Vagina (tissue), 2 donors: Measurements from ENCODE around the gene SLC39A1. TPM values are rescaled to one million over a fixed set of nuclear protein-coding genes. Genes with fewer than 3 reads are reported as not detected.

ENCODE experiments used
- DNase-seq, 2 donors: peaks; one replicate each; pipeline ENCODE4 v3.0.0-alpha.2; 2017; ENCODE audit errors: extremely low spot score in 2 of 2
- H3K27ac ChIP-seq: fragments of 200-600 bp; sonication (generic); one replicate; pipeline ENCODE4 v1.5.1; 2019
- H3K27me3 ChIP-seq: fragments of 200-600 bp; sonication (generic); one replicate; pipeline ENCODE4 v1.5.1; 2019
- H3K36me3 ChIP-seq, 2 donors: fragments of 200-600 bp; sonication (generic); one replicate each; pipeline ENCODE4 v1.5.1; 2017 to 2019
- H3K4me1 ChIP-seq: fragments of 200-600 bp; sonication (generic); one replicate; pipeline ENCODE4 v1.5.1; 2019
- H3K4me3 ChIP-seq, 2 donors: fragments of 200-600 bp; sonication (generic); 1 replicate in 1 of 2; 2 replicates in 1 of 2; pipeline ENCODE4 v1.5.1; 2016 to 2019
- H3K9me3 ChIP-seq: fragments of 200-600 bp; sonication (generic); one replicate; pipeline ENCODE4 v1.5.1; 2019
- POLR2A ChIP-seq, 2 donors: fragments of 450-650 bp; IDR thresholded peaks; one replicate each; pipeline ENCODE4 v1.6.1; 2017; ENCODE audit warnings: antibody characterized with exemption in 2 of 2, mild to moderate bottlenecking in 2 of 2, moderate library complexity in 2 of 2
- POLR2AphosphoS5 ChIP-seq, 2 donors: sonication (generic); formaldehyde crosslinking; IDR thresholded peaks; one replicate each; pipeline ENCODE4 v1.9.0; 2017; ENCODE audit warnings: antibody characterized with exemption in 2 of 2, mild to moderate bottlenecking in 2 of 2, low read depth in 1 of 2; ENCODE audit not compliant: insufficient read depth in 1 of 2
- intact Hi-C: fragments of 100-400 bp; cut with DNase I; formaldehyde crosslinking; loops from one replicate; pipeline ENCODE4 v1.15.1; 2023
- total RNA-seq: library from RNA; depleted of rRNA; stranded (reverse); fragments of >200 nt; gene quantifications from one replicate; pipeline ENCODE4 v1.2.3, GENCODE V29; 2016
- TF ChIP-seq, protein P1 (sequence below), 3 experiments: fragments of 450-650 bp in 2 of 3; fragments of 200-600 bp in 1 of 3; sonication (generic) in 1 of 3; IDR thresholded peaks; one replicate each; pipeline ENCODE4 v1.5.1; 2017 to 2019; ENCODE audit warnings: antibody characterized with exemption in 3 of 3, mild to moderate bottlenecking in 2 of 3, moderate library complexity in 2 of 3

The SLC39A1 gene
- total RNA-seq, 1 donor from 2014 or later, result 77.8 TPM

GRCh38 chr1:153933955-153934354 is 29.4 kb downstream of the SLC39A1 start:
- H3K9me3 ChIP-seq, result no peaks in the 10 kb centered on the region
- no peak overlapping the region for H3K4me3 ChIP-seq
- TF ChIP-seq, protein P1, sequence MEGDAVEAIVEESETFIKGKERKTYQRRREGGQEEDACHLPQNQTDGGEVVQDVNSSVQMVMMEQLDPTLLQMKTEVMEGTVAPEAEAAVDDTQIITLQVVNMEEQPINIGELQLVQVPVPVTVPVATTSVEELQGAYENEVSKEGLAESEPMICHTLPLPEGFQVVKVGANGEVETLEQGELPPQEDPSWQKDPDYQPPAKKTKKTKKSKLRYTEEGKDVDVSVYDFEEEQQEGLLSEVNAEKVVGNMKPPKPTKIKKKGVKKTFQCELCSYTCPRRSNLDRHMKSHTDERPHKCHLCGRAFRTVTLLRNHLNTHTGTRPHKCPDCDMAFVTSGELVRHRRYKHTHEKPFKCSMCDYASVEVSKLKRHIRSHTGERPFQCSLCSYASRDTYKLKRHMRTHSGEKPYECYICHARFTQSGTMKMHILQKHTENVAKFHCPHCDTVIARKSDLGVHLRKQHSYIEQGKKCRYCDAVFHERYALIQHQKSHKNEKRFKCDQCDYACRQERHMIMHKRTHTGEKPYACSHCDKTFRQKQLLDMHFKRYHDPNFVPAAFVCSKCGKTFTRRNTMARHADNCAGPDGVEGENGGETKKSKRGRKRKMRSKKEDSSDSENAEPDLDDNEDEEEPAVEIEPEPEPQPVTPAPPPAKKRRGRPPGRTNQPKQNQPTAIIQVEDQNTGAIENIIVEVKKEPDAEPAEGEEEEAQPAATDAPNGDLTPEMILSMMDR (IDR thresholded peaks at IDR 0.05), result no peak
- TF ChIP-seq POLR2A (IDR thresholded peaks at IDR 0.05) (no peak), POLR2AphosphoS5 (IDR thresholded peaks at IDR 0.05; ENCODE audit: insufficient read depth in 1 of 2, low read depth in 1 of 2) (no peak)
- peaks cover 0 to 64% of the 10 kb centered on the region in 2 donors for H3K36me3 ChIP-seq
- no peak for DNase-seq
- intact Hi-C loops, result no loop called here
- no peak overlapping the region for H3K27ac ChIP-seq
- H3K4me1 ChIP-seq, result no peaks in the 10 kb centered on the region
- H3K27me3 ChIP-seq, result no peaks in the 10 kb centered on the region

DNA sequence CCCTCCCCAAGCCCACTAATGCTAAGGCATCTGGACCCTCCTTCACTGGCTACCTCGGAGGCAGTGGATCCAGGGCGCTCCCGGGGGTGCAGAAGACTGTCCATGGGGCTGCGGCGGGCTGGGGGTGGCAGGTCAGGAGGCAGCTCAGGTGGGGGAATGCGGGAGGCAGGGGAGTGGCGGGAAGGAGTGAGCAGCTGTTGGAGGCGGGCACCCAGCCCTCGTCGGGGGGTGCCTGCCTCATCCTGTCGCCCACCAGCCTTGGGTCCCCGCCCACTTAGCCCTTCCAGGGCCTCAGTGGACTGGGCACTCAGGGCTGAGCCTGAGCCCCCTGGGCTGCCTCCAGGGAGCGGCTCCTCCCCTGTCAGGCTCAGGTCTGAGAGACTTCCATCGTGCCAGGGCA is 29.9 kb downstream of the SLC39A1 start:
- Histone ChIP-seq H3K27ac (no peak overlapping the region), H3K4me1 (no peaks in the 10 kb centered on the region), H3K36me3 (peaks cover 0 to 64% of the 10 kb centered on the region in 2 donors), H3K27me3 (no peaks in the 10 kb centered on the region), H3K9me3 (no peaks in the 10 kb centered on the region), H3K4me3 (no peak overlapping the region)
- TF ChIP-seq POLR2A (IDR thresholded peaks at IDR 0.05), result no peak
- no peak for TF ChIP-seq POLR2AphosphoS5 (IDR thresholded peaks at IDR 0.05; ENCODE audit: insufficient read depth in 1 of 2, low read depth in 1 of 2)
- TF ChIP-seq, protein P1 (IDR thresholded peaks at IDR 0.05), result no peak
- DNase-seq, result no peak
- intact Hi-C loops, result no loop called here

- no peak for DNase-seq
- TF ChIP-seq POLR2AphosphoS5 (IDR thresholded peaks at IDR 0.05; ENCODE audit: insufficient read depth in 1 of 2, low read depth in 1 of 2), result no peak
- TF ChIP-seq, protein P1 (IDR thresholded peaks at IDR 0.05), result no peak
- TF ChIP-seq POLR2A (IDR thresholded peaks at IDR 0.05), result no peak
- H3K4me3 ChIP-seq, result no peak overlapping the region
- intact Hi-C loops, result no loop called here
- H3K27ac ChIP-seq, result no peak overlapping the region
- peaks cover 0 to 60% of the 10 kb centered on the region in 2 donors for H3K36me3 ChIP-seq
- no peaks in the 10 kb centered on the region for H3K9me3 ChIP-seq
- H3K4me1 ChIP-seq, result no peaks in the 10 kb centered on the region
- H3K27me3 ChIP-seq, result no peaks in the 10 kb centered on the region
Observed at GRCh38 chr1:153932156-153933131, 30.9 kb downstream of the SLC39A1 start.

- intact Hi-C loops, result no loop called here
- DNase-seq, result no peak
Observed at GRCh38 chr1:153929981-153930948, 33.1 kb downstream of the SLC39A1 start.

More at GRCh38 chr1:153929981-153930948, 33.1 kb downstream of the SLC39A1 start:
- Histone ChIP-seq H3K36me3 (peaks cover 0 to 40% of the 10 kb centered on the region in 2 donors), H3K27ac (no peak overlapping the region), H3K4me1 (no peaks in the 10 kb centered on the region), H3K9me3 (no peaks in the 10 kb centered on the region), H3K27me3 (no peaks in the 10 kb centered on the region), H3K4me3 (no peak overlapping the region)
- TF ChIP-seq, protein P1 (IDR thresholded peaks at IDR 0.05), result no peak
- no peak for TF ChIP-seq POLR2AphosphoS5 (IDR thresholded peaks at IDR 0.05; ENCODE audit: insufficient read depth in 1 of 2, low read depth in 1 of 2)
